ENCODE data around the gene MAP3K14. TPM values are rescaled to one million over a fixed set of nuclear protein-coding genes. Genes with fewer than 3 reads are reported as not detected.

MAP3K14 gene
- total RNA-seq, 1 experiment from 2014 or later = 58.3 TPM

DNA sequence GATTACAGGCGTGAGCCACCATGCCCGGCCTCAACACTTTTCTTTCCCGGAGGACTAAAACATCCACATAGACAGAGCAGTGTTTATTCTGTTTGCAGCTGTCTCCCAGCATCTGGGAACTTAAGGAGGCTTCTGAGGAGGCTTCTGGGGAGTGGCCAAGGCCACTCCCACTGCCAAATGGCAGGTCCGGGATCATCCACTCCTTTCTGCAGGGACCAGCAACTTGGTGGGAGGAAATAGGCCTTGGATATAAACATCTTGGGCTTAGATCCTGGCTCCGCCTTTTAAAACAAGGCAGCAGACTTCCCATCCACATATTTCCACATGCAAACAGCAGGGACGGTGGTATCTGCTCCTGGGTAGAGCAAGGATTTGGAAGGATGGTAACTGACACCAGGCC, 40.8 kb downstream of the MAP3K14 start:
- BruUV-seq (replicated peaks) = no TSS peak
- H3K4me2 ChIP-seq = no peak overlapping the region
- POLR2A ChIA-PET (ENCODE audit: unreplicated experiment) = no interaction called here

DNA sequence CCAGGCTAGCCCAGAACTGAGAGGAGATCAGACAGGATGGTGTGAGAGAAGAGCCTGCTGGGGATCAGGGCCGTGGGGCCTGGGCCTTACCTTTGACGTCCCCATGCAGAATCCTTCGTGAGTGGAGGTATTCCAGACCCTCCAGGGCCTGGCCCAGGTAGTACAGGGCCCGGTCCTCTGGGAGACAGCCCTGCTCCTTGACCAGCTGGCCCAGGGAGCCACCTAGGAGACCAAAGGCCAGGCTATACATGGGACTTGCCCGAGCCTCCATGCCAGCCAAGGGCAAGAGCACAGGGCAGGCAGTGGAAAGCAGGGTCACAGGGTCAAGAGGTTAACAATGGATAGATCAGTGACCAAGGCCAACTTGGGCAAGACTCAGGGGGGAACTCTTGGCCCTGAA, 42.8 kb downstream of the MAP3K14 start:
- no peaks in the 10 kb centered on the region for H4K20me1 ChIP-seq (ENCODE audit: insufficient read depth)
- intact Hi-C loops (cut with micrococcal nuclease; ENCODE audit: unreplicated experiment) = no loop called here
- H3K4me2 ChIP-seq = no peak overlapping the region
- H3K9me3 ChIP-seq (ENCODE audit: insufficient read depth, low read depth) = no peaks in the 10 kb centered on the region
- H3K4me3 ChIP-seq = no peak overlapping the region
- no peak overlapping the region for H2AFZ ChIP-seq
- H3K27me3 ChIP-seq (ENCODE audit: insufficient read depth, low read depth) = no peaks in the 10 kb centered on the region
- TF ChIP-seq, protein P1, sequence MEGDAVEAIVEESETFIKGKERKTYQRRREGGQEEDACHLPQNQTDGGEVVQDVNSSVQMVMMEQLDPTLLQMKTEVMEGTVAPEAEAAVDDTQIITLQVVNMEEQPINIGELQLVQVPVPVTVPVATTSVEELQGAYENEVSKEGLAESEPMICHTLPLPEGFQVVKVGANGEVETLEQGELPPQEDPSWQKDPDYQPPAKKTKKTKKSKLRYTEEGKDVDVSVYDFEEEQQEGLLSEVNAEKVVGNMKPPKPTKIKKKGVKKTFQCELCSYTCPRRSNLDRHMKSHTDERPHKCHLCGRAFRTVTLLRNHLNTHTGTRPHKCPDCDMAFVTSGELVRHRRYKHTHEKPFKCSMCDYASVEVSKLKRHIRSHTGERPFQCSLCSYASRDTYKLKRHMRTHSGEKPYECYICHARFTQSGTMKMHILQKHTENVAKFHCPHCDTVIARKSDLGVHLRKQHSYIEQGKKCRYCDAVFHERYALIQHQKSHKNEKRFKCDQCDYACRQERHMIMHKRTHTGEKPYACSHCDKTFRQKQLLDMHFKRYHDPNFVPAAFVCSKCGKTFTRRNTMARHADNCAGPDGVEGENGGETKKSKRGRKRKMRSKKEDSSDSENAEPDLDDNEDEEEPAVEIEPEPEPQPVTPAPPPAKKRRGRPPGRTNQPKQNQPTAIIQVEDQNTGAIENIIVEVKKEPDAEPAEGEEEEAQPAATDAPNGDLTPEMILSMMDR (conservative IDR thresholded peaks at IDR 0.05) = no peak
- no peak for TF ChIP-seq EZH2 (IDR thresholded peaks at IDR 0.05; ENCODE audit: low read depth)
- BruUV-seq (replicated peaks) = no TSS peak
- H3K79me2 ChIP-seq (ENCODE audit: low read depth) = 0 out of 2 replicates have a peak, but pooled peaks cover 7% of the 10 kb centered on the region
- H3F3A ChIP-seq (ENCODE audit: insufficient read depth, low read depth) = peaks cover 49% of the 10 kb centered on the region
- peaks cover 39% of the 10 kb centered on the region for H3K36me3 ChIP-seq (ENCODE audit: low read depth)
- H3K4me1 ChIP-seq (replicated peaks; ENCODE audit: insufficient read depth) = peaks cover 18% of the 10 kb centered on the region
- CTCF ChIA-PET = no interaction called here
- H3K9me2 ChIP-seq (ENCODE audit: insufficient read depth) = no peaks in the 10 kb centered on the region
- H3K27ac ChIP-seq = no peak overlapping the region
- POLR2A ChIA-PET (ENCODE audit: unreplicated experiment) = no interaction called here
- no peak for DNase-seq

More for the DNA sequence above, 40.8 kb downstream of the MAP3K14 start:
- Histone ChIP-seq H3K9me2 (ENCODE audit: insufficient read depth) (no peaks in the 10 kb centered on the region), H3K36me3 (ENCODE audit: low read depth) (peaks cover 31% of the 10 kb centered on the region), H3K79me2 (ENCODE audit: low read depth) (0 out of 2 replicates have a peak, but pooled peaks cover 7% of the 10 kb centered on the region), H4K20me1 (ENCODE audit: insufficient read depth) (no peaks in the 10 kb centered on the region), H3K27ac (no peak overlapping the region), H3K9me3 (ENCODE audit: insufficient read depth, low read depth) (no peaks in the 10 kb centered on the region), H3F3A (ENCODE audit: insufficient read depth, low read depth) (peaks cover 61% of the 10 kb centered on the region), H2AFZ (no peak overlapping the region), H3K27me3 (ENCODE audit: insufficient read depth, low read depth) (no peaks in the 10 kb centered on the region), H3K4me3 (no peak overlapping the region), H3K4me1 (replicated peaks; ENCODE audit: insufficient read depth) (peaks cover 18% of the 10 kb centered on the region)
- intact Hi-C loops (cut with micrococcal nuclease; ENCODE audit: unreplicated experiment) = loop anchor here (2.0 to 5.0 kb wide), 3 partner anchors 19 to 151 kb away; partner anchors contain the start of gene MAP3K14
- TF ChIP-seq, protein P1 (conservative IDR thresholded peaks at IDR 0.05) = no peak
- TF ChIP-seq EZH2 (IDR thresholded peaks at IDR 0.05; ENCODE audit: low read depth) = no peak
- CTCF ChIA-PET = interaction anchor here (0.6 to 0.7 kb wide), 4 partner anchors 12 to 499 kb away, joined by 3 to 9 read pairs (median 4); no protein-coding TSS in a partner anchor
- DNase-seq = no peak

DNA sequence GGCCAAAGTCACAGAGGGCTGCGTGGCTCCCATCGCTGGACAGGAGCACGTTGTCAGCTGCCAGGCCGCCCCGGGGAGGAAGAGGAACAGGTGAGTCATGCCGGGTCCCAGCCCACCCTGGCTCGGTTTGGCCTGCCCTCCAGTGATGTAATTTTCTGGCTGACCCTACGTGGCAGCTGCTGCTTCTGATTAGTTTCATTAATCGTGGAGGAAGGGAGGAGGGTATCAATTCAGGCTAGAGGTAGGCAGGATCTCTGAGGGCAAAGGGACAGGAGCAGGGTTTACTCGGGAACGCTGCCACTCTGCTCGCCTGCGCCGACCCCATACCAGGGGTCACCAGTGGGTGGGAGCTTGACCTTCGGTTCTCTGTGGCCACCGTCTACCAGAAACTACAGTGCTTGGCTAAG, 43.3 kb downstream of the MAP3K14 start:
- no peak overlapping the region for H3K4me2 ChIP-seq
- no TSS peak for BruUV-seq (replicated peaks)
- TF ChIP-seq, protein P1 (conservative IDR thresholded peaks at IDR 0.05) = no peak
- TF ChIP-seq EZH2 (IDR thresholded peaks at IDR 0.05; ENCODE audit: low read depth) = no peak
- DNase-seq = no peak
- H3K9me2 ChIP-seq (ENCODE audit: insufficient read depth) = no peaks in the 10 kb centered on the region
- H3K36me3 ChIP-seq (ENCODE audit: low read depth) = peaks cover 43% of the 10 kb centered on the region
- peaks cover 49% of the 10 kb centered on the region for H3F3A ChIP-seq (ENCODE audit: insufficient read depth, low read depth)
- H3K27me3 ChIP-seq (ENCODE audit: insufficient read depth, low read depth) = no peaks in the 10 kb centered on the region
- no peak overlapping the region for H3K27ac ChIP-seq
- no peaks in the 10 kb centered on the region for H4K20me1 ChIP-seq (ENCODE audit: insufficient read depth)
- no peak overlapping the region for H3K4me3 ChIP-seq
- intact Hi-C loops (cut with micrococcal nuclease; ENCODE audit: unreplicated experiment) = no loop called here
- H3K4me1 ChIP-seq (replicated peaks; ENCODE audit: insufficient read depth) = peaks cover 14% of the 10 kb centered on the region
- POLR2A ChIA-PET (ENCODE audit: unreplicated experiment) = no interaction called here
- H2AFZ ChIP-seq = no peak overlapping the region
- 0 out of 2 replicates have a peak, but pooled peaks cover 7% of the 10 kb centered on the region for H3K79me2 ChIP-seq (ENCODE audit: low read depth)
- H3K9me3 ChIP-seq (ENCODE audit: insufficient read depth, low read depth) = no peaks in the 10 kb centered on the region
- CTCF ChIA-PET = no interaction called here
